ENCODE data around the gene FAM89B. TPM values are rescaled to one million over a fixed set of nuclear protein-coding genes. Genes with fewer than 3 reads are reported as not detected.

FAM89B gene
- total RNA-seq, 2 donors from 2014 or later, result 25.7 to 51.0 TPM

DNA sequence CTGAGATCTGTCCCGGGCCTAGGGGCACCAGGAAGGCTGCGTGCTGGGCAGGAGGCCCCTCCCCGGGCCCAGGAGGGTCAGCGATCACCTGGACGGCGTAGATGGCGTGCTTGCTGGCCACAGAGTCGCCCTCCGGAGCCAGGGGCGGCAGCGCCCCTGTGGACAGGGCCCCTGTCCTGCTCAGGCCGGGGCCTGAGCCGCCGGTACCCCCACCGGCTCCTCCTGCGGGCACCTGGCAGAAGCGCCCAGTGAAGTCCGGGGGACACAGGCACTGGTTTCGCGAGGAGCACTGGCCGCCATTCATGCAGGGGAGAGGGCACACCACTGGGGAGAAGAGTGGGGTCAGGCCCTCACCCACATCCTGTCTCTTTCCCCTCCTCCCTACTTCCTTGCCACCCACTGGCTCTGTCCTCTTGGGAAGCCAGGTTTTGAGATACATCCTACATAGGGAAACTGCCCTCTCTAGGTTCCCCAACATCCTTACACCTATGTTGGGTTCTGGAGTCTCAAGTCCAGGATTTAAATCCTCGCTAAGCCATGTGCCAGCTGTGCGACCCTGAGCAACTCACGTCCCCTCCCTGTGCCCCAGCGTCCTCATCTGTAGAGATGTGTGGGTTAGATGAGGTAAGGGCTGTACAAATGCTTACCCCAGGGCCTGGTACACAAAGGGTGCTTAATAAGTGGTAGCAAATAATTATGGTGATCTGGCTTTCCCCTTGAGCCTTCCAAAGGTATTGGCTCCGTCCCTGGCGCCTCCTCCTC, 18.1 kb upstream of the FAM89B start:
- Histone ChIP-seq H3K27ac (no peak overlapping the region), H3K36me3 (peaks cover 14% of the 10 kb centered on the region), H3K4me1 (peaks cover 0 to 48% of the 10 kb centered on the region in 2 donors), H3K9me3 (no peaks in the 10 kb centered on the region), H3K4me3 (no peak overlapping the region), H3K27me3 (no peaks in the 10 kb centered on the region)
- no peak for DNase-seq (ENCODE audit: low spot score)
- TF ChIP-seq, protein P1, sequence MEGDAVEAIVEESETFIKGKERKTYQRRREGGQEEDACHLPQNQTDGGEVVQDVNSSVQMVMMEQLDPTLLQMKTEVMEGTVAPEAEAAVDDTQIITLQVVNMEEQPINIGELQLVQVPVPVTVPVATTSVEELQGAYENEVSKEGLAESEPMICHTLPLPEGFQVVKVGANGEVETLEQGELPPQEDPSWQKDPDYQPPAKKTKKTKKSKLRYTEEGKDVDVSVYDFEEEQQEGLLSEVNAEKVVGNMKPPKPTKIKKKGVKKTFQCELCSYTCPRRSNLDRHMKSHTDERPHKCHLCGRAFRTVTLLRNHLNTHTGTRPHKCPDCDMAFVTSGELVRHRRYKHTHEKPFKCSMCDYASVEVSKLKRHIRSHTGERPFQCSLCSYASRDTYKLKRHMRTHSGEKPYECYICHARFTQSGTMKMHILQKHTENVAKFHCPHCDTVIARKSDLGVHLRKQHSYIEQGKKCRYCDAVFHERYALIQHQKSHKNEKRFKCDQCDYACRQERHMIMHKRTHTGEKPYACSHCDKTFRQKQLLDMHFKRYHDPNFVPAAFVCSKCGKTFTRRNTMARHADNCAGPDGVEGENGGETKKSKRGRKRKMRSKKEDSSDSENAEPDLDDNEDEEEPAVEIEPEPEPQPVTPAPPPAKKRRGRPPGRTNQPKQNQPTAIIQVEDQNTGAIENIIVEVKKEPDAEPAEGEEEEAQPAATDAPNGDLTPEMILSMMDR (IDR thresholded peaks at IDR 0.05), result no peak

- TF ChIP-seq, protein P1 (IDR thresholded peaks at IDR 0.05), result no peak
- no peak for DNase-seq (ENCODE audit: low spot score)
- no peaks in the 10 kb centered on the region for H3K27me3 ChIP-seq
- H3K4me3 ChIP-seq, result no peak overlapping the region
- H3K4me1 ChIP-seq, result peaks cover 0 to 55% of the 10 kb centered on the region in 2 donors
- no peaks in the 10 kb centered on the region for H3K9me3 ChIP-seq
- peaks cover 14% of the 10 kb centered on the region for H3K36me3 ChIP-seq
- H3K27ac ChIP-seq, result peak overlapping the region; percentile 98
Observed at GRCh38 chr11:65554842-65555430, 17.4 kb upstream of the FAM89B start.

- H3K9me3 ChIP-seq, result no peaks in the 10 kb centered on the region
- DNase-seq (ENCODE audit: low spot score), result no peak
- TF ChIP-seq, protein P1 (IDR thresholded peaks at IDR 0.05), result no peak
- H3K4me3 ChIP-seq, result no peak overlapping the region
- peaks cover 0 to 64% of the 10 kb centered on the region in 2 donors for H3K4me1 ChIP-seq
- peak overlapping the region; percentile 98 for H3K27ac ChIP-seq
- H3K27me3 ChIP-seq, result no peaks in the 10 kb centered on the region
- H3K36me3 ChIP-seq, result peaks cover 14% of the 10 kb centered on the region
Observed at GRCh38 chr11:65555693-65556231, 16.6 kb upstream of the FAM89B start.

- peak overlapping the region; percentile 98 for H3K27ac ChIP-seq
- peaks cover 0 to 69% of the 10 kb centered on the region in 2 donors for H3K4me1 ChIP-seq
- TF ChIP-seq, protein P1 (IDR thresholded peaks at IDR 0.05), result no peak
- H3K9me3 ChIP-seq, result no peaks in the 10 kb centered on the region
- peak overlapping the region; percentile 57 to 70 for H3K4me3 ChIP-seq
- H3K27me3 ChIP-seq, result no peaks in the 10 kb centered on the region
- no peak for DNase-seq (ENCODE audit: low spot score)
- peaks cover 9% of the 10 kb centered on the region for H3K36me3 ChIP-seq
Observed at GRCh38 chr11:65556470-65557279, 15.7 kb upstream of the FAM89B start.

GRCh38 chr11:65557280-65558001, 14.9 kb upstream of the FAM89B start:
- H3K9me3 ChIP-seq, result no peaks in the 10 kb centered on the region
- no peaks in the 10 kb centered on the region for H3K27me3 ChIP-seq
- peak overlapping the region; percentile 98 for H3K27ac ChIP-seq
- peaks cover 8% of the 10 kb centered on the region for H3K36me3 ChIP-seq
- DNase-seq (ENCODE audit: low spot score), result no peak
- TF ChIP-seq, protein P1 (IDR thresholded peaks at IDR 0.05), result no peak
- peaks cover 0 to 69% of the 10 kb centered on the region in 2 donors for H3K4me1 ChIP-seq
- H3K4me3 ChIP-seq, result peak overlapping the region; percentile 57 to 70
